SK-N-SH (cell line): ENCODE measurements around the gene ITIH5. TPM values are rescaled to one million over a fixed set of nuclear protein-coding genes. Genes with fewer than 3 reads are reported as not detected.
"Not testable (repeated sequence)": the region's sequence is repeated elsewhere in the genome, so short reads cannot be mapped to it uniquely, and the experiment has no call there.

ENCODE experiments used
- CTCF ChIA-PET: fragments of 300-600, 350-600 bp; formaldehyde crosslinking; extraction: SDS; loops from one replicate; lab custom pipeline; 2021; lab: Yijun Ruan, JAX
- POLR2A ChIA-PET: fragments of 350-600 bp; sonication (Branson Sonifier 250); formaldehyde crosslinking; extraction: SDS; loops from one replicate; lab custom pipeline; 2020; ENCODE audit warnings: antibody characterized with exemption, inconsistent platforms; lab: Yijun Ruan, JAX
- DNase-seq: peaks from one replicate; pipeline ENCODE4 v3.0.0; 2012
- H2AFZ ChIP-seq: fragments of 200-600 bp; sonication (generic); 2 replicates; pipeline ENCODE4 v1.8.1; 2016; ENCODE audit warnings: antibody characterized with exemption, mild to moderate bottlenecking, low read depth
- H3F3A ChIP-seq: fragments of 200-600 bp; sonication (generic); replicated peaks from 2 replicates; pipeline ENCODE3; 2016; ENCODE audit warnings: antibody characterized with exemption, mild to moderate bottlenecking; ENCODE audit not compliant: insufficient read depth
- H3K27ac ChIP-seq, 2 experiments: fragments of 200-500 bp in 1 of 2; fragments of 200-600 bp in 1 of 2; sonication (Bioruptor generic) in 1 of 2; sonication (generic), shearing (Covaris generic) in 1 of 2; 2 replicates each; pipeline versions ENCODE4 v1.5.1 to v1.6.1; 2014 to 2016; ENCODE audit warnings: low read depth in 2 of 2, inconsistent platforms in 1 of 2, low read length in 1 of 2, mild to moderate bottlenecking in 1 of 2, mixed read lengths in 1 of 2
- H3K27me3 ChIP-seq: fragments of 200-600 bp; sonication (generic), shearing (Covaris generic); 2 replicates; pipeline ENCODE4 v1.6.1; 2016; ENCODE audit warnings: mixed run types; ENCODE audit not compliant: insufficient read depth
- H3K36me3 ChIP-seq, 2 experiments: fragments of 200-500 bp in 1 of 2; fragments of 200-600 bp in 1 of 2; sonication (Bioruptor generic) in 1 of 2; sonication (generic) in 1 of 2; replicated peaks in 1 of 2; 2 replicates each; pipeline versions ENCODE3 to v1.5.1; 2014 to 2016; ENCODE audit warnings: low read length in 1 of 2, mild to moderate bottlenecking in 1 of 2; ENCODE audit not compliant: insufficient read depth in 2 of 2, control insufficient read depth in 1 of 2
- H3K4me1 ChIP-seq, 2 experiments: fragments of 200-500 bp in 1 of 2; fragments of 200-600 bp in 1 of 2; sonication (Bioruptor generic) in 1 of 2; sonication (generic), shearing (Covaris generic) in 1 of 2; 2 replicates each; pipeline versions ENCODE4 v1.5.1 to v1.6.1; 2014 to 2016; ENCODE audit warnings: low read depth in 1 of 2, low read length in 1 of 2, mixed run types in 1 of 2; ENCODE audit not compliant: insufficient read depth in 2 of 2, control insufficient read depth in 1 of 2
- H3K4me2 ChIP-seq: fragments of 200-600 bp; sonication (generic), shearing (Covaris generic); 2 replicates; pipeline ENCODE4 v1.6.1; 2017; ENCODE audit warnings: mixed run types
- H3K4me3 ChIP-seq, 2 experiments: fragments of 200-500 bp in 1 of 2; fragments of 200-600 bp in 1 of 2; sonication (Bioruptor generic) in 1 of 2; sonication (generic), shearing (Covaris generic) in 1 of 2; 2 replicates each; pipeline versions ENCODE4 v1.5.1 to v1.8.1; 2014 to 2016; ENCODE audit warnings: low read depth in 2 of 2, inconsistent platforms in 1 of 2, low read length in 1 of 2, mild to moderate bottlenecking in 1 of 2, mixed read lengths in 1 of 2, moderate library complexity in 1 of 2
- H3K79me2 ChIP-seq: fragments of 200-600 bp; sonication (generic); 2 replicates; pipeline ENCODE4 v1.8.1; 2017; ENCODE audit warnings: mild to moderate bottlenecking; ENCODE audit not compliant: insufficient read depth
- H3K9ac ChIP-seq: fragments of 200-600 bp; sonication (generic); 2 replicates; pipeline ENCODE4 v1.6.1; 2017; ENCODE audit warnings: mixed run types
- H3K9me2 ChIP-seq: fragments of 200-600 bp; sonication (generic); 2 replicates; pipeline ENCODE4 v1.6.1; 2017; ENCODE audit warnings: mixed run types
- H3K9me3 ChIP-seq: fragments of 200-600 bp; sonication (generic); 2 replicates; pipeline ENCODE4 v1.6.1; 2017; ENCODE audit warnings: mixed run types, mild to moderate bottlenecking, moderate library complexity
- H4K20me1 ChIP-seq: fragments of 200-600 bp; sonication (generic); 2 replicates; pipeline ENCODE4 v1.6.1; 2017; ENCODE audit warnings: mild to moderate bottlenecking, mixed run types; ENCODE audit not compliant: insufficient read depth
- FOSL2 ChIP-seq: IDR thresholded peaks from 2 replicates; pipeline ENCODE4 v1.4.0; 2012; ENCODE audit warnings: low read depth, mild to moderate bottlenecking, moderate library complexity, borderline replicate concordance
- FOXJ3 ChIP-seq: sonication (generic); formaldehyde crosslinking; IDR thresholded peaks from 2 replicates; pipeline ENCODE4 v1.5.1; 2020; ENCODE audit warnings: mild to moderate bottlenecking, missing genetic modification reagents
- FOXM1 ChIP-seq: IDR thresholded peaks from 2 replicates; pipeline ENCODE4 v1.4.0; 2012; ENCODE audit warnings: low read depth, mild to moderate bottlenecking
- MXI1 ChIP-seq: IDR thresholded peaks from 2 replicates; pipeline ENCODE4 v1.6.1; 2012; ENCODE audit warnings: mild to moderate bottlenecking, low read depth, low read length, improper control_type of control experiment
- NFIC ChIP-seq: IDR thresholded peaks from 2 replicates; pipeline ENCODE4 v1.4.0; 2012; ENCODE audit warnings: borderline replicate concordance
- NRF1 ChIP-seq: IDR thresholded peaks from 2 replicates; pipeline ENCODE4 v1.6.1; 2012; ENCODE audit warnings: low read depth, mild to moderate bottlenecking, low read length
- SMC3 ChIP-seq: IDR thresholded peaks from 2 replicates; pipeline ENCODE4 v1.6.1; 2012; ENCODE audit warnings: low read depth, low read length, improper control_type of control experiment
- TCF12 ChIP-seq: IDR thresholded peaks from 2 replicates; pipeline ENCODE4 v1.4.0; 2012
- YY1 ChIP-seq: IDR thresholded peaks from 2 replicates; pipeline ENCODE4 v1.4.0; 2012; ENCODE audit warnings: low read depth, mild to moderate bottlenecking
- WGBS: methylation state at CpG from one replicate; pipeline ENCODE4 v1.1.6; 2017; ENCODE audit warnings: low lambda C conversion rate; 5-methylcytosine and 5-hydroxymethylcytosine counted together
- polyA plus RNA-seq, 3 experiments: library from polyadenylated mRNA; depleted of rRNA; stranded (reverse); fragments of >200 nt; gene quantifications; 2 replicates each; pipeline ENCODE4 v1.2.3, GENCODE V29; 2012
- TF ChIP-seq, protein P1 (sequence below): IDR thresholded peaks from 2 replicates; pipeline ENCODE4 v1.4.0; 2012; ENCODE audit warnings: low read depth
- TF ChIP-seq, protein P2 (sequence below): IDR thresholded peaks from 2 replicates; pipeline ENCODE4 v1.4.0; 2012; ENCODE audit warnings: low read depth, borderline replicate concordance
- TF ChIP-seq, protein P3 (sequence below): fragments of 200-600 bp; sonication (generic); IDR thresholded peaks from 2 replicates; pipeline ENCODE4 v1.6.1; 2017; ENCODE audit warnings: antibody characterized with exemption, mild to moderate bottlenecking, moderate library complexity
- TF ChIP-seq, protein P4 (sequence below): IDR thresholded peaks from 2 replicates; pipeline ENCODE4; 2012
- TF ChIP-seq, protein P5 (sequence below): fragments of 150-350 bp; IDR thresholded peaks from 2 replicates; pipeline ENCODE4 v1.6.1; 2016; ENCODE audit warnings: mild to moderate bottlenecking, low read depth, low read length

Gene ITIH5
- polyA plus RNA-seq, 1 of the 3 experiments (the other 2 are of a cell fraction), result 0.07 TPM

DNA sequence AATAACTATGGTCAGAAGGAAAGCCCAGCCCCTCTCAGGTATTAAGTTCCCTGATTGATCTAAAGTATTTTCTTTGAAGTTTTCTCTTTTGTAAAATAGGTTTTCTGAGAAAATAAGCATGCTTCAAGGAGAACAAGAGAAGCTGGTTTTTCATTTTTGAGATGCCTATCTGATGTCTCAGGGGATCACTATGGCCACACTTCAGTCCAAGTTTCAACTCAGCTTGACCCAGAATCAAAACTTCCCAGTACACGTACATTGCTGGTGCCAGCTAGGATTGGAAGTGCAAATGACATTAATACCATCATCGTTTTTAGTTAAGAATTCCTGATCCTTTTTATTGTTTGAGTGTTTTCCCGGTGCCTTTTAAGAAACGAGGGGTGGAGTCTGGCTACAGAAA lies 7.2 kb downstream of the ITIH5 start:
- Histone ChIP-seq H3F3A (no peaks in the 10 kb centered on the region), H3K9me2 (no peaks in the 10 kb centered on the region), H3K9ac (no peak overlapping the region), H2AFZ (no peak overlapping the region), H3K4me2 (no peak overlapping the region), H4K20me1 (no peaks in the 10 kb centered on the region), H3K4me3 (no peak overlapping the region), H3K79me2 (no peaks in the 10 kb centered on the region), H3K4me1 (no peaks in the 10 kb centered on the region), H3K27ac (no peak overlapping the region), H3K36me3 (no peaks in the 10 kb centered on the region), H3K9me3 (no peaks in the 10 kb centered on the region), H3K27me3 (no peaks in the 10 kb centered on the region)
- no peak for DNase-seq
- POLR2A ChIA-PET, result no interaction called here
- no peak for TF ChIP-seq FOXM1
- no peak for TF ChIP-seq FOXJ3 (CRISPR knock-in tag)
- TF ChIP-seq, protein P1, sequence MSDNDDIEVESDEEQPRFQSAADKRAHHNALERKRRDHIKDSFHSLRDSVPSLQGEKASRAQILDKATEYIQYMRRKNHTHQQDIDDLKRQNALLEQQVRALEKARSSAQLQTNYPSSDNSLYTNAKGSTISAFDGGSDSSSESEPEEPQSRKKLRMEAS, result no peak
- no peak for TF ChIP-seq TCF12
- TF ChIP-seq, protein P2, sequence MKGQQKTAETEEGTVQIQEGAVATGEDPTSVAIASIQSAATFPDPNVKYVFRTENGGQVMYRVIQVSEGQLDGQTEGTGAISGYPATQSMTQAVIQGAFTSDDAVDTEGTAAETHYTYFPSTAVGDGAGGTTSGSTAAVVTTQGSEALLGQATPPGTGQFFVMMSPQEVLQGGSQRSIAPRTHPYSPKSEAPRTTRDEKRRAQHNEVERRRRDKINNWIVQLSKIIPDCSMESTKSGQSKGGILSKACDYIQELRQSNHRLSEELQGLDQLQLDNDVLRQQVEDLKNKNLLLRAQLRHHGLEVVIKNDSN, result no peak
- TF ChIP-seq NFIC, result no peak
- no peak for TF ChIP-seq YY1
- TF ChIP-seq FOSL2, result no peak
- no peak for TF ChIP-seq SMC3
- CTCF ChIA-PET, result interaction anchor here (0.6 kb wide), 1 partner anchor 1718 kb away, joined by 3 read pairs; no protein-coding TSS in a partner anchor
- 23% methylated on average over 4 of the region's 4 CpGs for WGBS

DNA sequence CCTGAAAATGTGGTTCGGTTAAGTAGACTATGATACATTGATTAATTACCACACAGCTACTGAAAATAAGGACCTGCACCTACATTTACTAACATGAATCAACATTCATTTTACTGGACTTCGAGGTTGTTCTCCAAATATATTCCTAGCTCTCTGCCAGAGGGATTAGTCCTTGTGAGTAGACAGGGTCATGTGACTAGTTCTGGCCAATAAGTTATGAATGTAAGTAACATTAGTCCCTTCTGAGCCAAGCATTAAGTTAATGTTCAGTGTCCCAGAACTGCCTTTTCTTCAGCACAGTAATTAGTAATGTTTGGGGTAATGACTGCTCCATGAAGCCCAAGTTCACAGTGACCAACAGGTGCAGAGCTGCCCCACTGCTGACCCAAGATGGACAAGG lies 9.2 kb downstream of the ITIH5 start:
- no peak overlapping the region for H3K27ac ChIP-seq
- ChIA-PET CTCF (no interaction called here), POLR2A (no interaction called here)
- H3K4me2 ChIP-seq, result no peak overlapping the region
- no peak overlapping the region for H3K4me3 ChIP-seq
- WGBS, result 25% methylated on average over 2 of the region's 2 CpGs
- no peak for DNase-seq
- no peaks in the 10 kb centered on the region for H3K9me2 ChIP-seq
- no peaks in the 10 kb centered on the region for H4K20me1 ChIP-seq
- no peaks in the 10 kb centered on the region for H3K36me3 ChIP-seq
- H2AFZ ChIP-seq, result no peak overlapping the region
- no peaks in the 10 kb centered on the region for H3K9me3 ChIP-seq
- H3K79me2 ChIP-seq, result no peaks in the 10 kb centered on the region
- no peaks in the 10 kb centered on the region for H3F3A ChIP-seq
- TF ChIP-seq NRF1 (no peak), SMC3 (no peak), MXI1 (no peak)
- TF ChIP-seq, protein P3, sequence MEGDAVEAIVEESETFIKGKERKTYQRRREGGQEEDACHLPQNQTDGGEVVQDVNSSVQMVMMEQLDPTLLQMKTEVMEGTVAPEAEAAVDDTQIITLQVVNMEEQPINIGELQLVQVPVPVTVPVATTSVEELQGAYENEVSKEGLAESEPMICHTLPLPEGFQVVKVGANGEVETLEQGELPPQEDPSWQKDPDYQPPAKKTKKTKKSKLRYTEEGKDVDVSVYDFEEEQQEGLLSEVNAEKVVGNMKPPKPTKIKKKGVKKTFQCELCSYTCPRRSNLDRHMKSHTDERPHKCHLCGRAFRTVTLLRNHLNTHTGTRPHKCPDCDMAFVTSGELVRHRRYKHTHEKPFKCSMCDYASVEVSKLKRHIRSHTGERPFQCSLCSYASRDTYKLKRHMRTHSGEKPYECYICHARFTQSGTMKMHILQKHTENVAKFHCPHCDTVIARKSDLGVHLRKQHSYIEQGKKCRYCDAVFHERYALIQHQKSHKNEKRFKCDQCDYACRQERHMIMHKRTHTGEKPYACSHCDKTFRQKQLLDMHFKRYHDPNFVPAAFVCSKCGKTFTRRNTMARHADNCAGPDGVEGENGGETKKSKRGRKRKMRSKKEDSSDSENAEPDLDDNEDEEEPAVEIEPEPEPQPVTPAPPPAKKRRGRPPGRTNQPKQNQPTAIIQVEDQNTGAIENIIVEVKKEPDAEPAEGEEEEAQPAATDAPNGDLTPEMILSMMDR, result no peak
- TF ChIP-seq, protein P4, sequence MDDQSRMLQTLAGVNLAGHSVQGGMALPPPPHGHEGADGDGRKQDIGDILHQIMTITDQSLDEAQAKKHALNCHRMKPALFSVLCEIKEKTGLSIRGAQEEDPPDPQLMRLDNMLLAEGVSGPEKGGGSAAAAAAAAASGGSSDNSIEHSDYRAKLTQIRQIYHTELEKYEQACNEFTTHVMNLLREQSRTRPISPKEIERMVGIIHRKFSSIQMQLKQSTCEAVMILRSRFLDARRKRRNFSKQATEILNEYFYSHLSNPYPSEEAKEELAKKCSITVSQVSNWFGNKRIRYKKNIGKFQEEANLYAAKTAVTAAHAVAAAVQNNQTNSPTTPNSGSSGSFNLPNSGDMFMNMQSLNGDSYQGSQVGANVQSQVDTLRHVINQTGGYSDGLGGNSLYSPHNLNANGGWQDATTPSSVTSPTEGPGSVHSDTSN, result no peak
- TF ChIP-seq, protein P5, sequence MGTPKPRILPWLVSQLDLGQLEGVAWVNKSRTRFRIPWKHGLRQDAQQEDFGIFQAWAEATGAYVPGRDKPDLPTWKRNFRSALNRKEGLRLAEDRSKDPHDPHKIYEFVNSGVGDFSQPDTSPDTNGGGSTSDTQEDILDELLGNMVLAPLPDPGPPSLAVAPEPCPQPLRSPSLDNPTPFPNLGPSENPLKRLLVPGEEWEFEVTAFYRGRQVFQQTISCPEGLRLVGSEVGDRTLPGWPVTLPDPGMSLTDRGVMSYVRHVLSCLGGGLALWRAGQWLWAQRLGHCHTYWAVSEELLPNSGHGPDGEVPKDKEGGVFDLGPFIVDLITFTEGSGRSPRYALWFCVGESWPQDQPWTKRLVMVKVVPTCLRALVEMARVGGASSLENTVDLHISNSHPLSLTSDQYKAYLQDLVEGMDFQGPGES, result no peak
- H3K4me1 ChIP-seq, result no peaks in the 10 kb centered on the region
- no peaks in the 10 kb centered on the region for H3K27me3 ChIP-seq
- H3K9ac ChIP-seq, result no peak overlapping the region

DNA sequence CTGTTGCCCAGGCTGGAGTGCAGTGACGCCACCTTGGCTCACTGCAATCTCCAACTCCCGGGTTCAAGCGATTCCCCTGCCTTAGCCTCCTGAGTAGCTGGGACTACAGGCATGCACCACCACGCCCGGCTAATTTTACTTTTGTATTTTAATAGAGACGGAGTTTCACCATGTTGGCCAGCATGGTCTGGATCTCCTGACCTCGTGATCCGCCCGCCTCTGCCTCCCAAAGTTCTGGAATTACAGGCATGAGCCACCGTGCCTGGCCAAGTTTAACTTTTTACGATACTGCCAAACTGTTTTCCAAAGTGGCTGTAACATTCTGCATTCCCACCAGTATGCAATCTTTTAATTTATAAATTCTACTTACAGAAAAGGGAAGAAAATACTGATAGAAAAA lies 9.7 kb downstream of the ITIH5 start:
- H3F3A ChIP-seq, H4K20me1 ChIP-seq, H3K4me3 ChIP-seq, H3K9me3 ChIP-seq, POLR2A ChIA-PET, H3K79me2 ChIP-seq, H3K27ac ChIP-seq, CTCF ChIA-PET, H3K36me3 ChIP-seq, H2AFZ ChIP-seq, H3K4me2 ChIP-seq, DNase-seq, H3K4me1 ChIP-seq, H3K9me2 ChIP-seq, H3K27me3 ChIP-seq, H3K9ac ChIP-seq: not testable (repeated sequence)
- WGBS, result 54% methylated on average over 11 of the region's 11 CpGs
